OCI-LY1 (cell line): ENCODE results near the gene CSF1.

Experiments
- EZH2 ChIP-seq: fragments of 200-600 bp; sonication (generic), shearing (Covaris generic); IDR thresholded peaks from 2 replicates; pipeline ENCODE4 v1.8.0; 2017; ENCODE audit warnings: borderline replicate concordance, mixed run types, mild to moderate bottlenecking, antibody characterized with exemption, low read length, moderate library complexity, mixed read lengths
- TF ChIP-seq, protein P1 (sequence below): fragments of 200-600 bp; sonication (generic), shearing (Covaris generic); IDR thresholded peaks from 2 replicates; pipeline ENCODE4 v1.5.1; 2017; ENCODE audit warnings: mild to moderate bottlenecking, antibody characterized with exemption, low read length, moderate library complexity, mixed read lengths

DNA sequence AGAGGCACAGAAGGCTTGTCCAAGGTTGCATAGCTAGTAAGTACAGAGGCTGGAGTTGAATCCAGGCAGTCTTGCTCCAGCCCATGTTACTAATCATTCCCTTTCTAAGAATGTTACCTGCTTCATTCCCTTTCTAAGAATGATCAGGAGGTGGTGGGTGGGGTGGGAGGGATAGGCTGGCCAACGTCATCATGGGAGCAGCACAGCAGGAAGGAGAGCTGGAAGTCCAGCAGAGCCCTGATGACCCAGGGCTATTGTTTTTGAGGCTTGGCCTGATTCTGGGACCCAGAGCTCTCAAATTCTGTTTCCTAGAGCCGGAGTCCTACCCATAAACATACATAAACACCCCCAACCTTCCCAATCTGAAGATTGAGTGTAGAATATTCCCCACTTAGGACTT, 11.8 kb upstream of the CSF1 start:
- TF ChIP-seq, protein P1, sequence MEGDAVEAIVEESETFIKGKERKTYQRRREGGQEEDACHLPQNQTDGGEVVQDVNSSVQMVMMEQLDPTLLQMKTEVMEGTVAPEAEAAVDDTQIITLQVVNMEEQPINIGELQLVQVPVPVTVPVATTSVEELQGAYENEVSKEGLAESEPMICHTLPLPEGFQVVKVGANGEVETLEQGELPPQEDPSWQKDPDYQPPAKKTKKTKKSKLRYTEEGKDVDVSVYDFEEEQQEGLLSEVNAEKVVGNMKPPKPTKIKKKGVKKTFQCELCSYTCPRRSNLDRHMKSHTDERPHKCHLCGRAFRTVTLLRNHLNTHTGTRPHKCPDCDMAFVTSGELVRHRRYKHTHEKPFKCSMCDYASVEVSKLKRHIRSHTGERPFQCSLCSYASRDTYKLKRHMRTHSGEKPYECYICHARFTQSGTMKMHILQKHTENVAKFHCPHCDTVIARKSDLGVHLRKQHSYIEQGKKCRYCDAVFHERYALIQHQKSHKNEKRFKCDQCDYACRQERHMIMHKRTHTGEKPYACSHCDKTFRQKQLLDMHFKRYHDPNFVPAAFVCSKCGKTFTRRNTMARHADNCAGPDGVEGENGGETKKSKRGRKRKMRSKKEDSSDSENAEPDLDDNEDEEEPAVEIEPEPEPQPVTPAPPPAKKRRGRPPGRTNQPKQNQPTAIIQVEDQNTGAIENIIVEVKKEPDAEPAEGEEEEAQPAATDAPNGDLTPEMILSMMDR = no peak
- no peak for TF ChIP-seq EZH2
